SH-SY5Y (cell line): ENCODE data around the gene LECT2.

Experiments used
- GATA2 ChIP-seq: IDR thresholded peaks from 2 replicates; pipeline ENCODE4 v1.6.1; 2011; ENCODE audit warnings: mild to moderate bottlenecking, low read depth, low read length
- GATA3 ChIP-seq: IDR thresholded peaks from 2 replicates; pipeline ENCODE4 v1.6.1; 2011; ENCODE audit warnings: low read depth, mild to moderate bottlenecking, low read length, moderate library complexity

DNA sequence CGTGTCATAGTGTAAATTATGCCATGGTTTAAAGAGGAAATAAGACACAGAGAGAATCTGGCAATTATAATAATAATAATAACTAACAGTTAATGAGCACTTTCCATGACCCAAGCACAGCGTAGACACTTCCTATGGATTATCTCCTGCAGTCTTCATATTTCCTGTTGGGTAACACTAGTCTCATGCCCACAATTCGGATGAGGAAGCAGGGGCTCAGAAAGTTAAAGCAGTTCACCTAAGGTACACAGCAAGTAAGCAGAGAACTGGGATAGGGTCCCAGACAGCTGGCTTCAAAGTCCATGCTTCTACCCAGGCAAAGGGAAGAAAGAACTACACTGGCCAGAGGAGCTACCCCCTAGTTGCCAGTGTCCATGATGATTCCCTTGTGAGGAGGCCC, 46.1 kb upstream of the LECT2 start:
- TF ChIP-seq GATA3, result no peak
- no peak for TF ChIP-seq GATA2
